OCI-LY3 (cell line): Measurements from ENCODE around the gene PDF.

ENCODE experiments used
- CTCF ChIP-seq: fragments of 200-600, 300-600 bp; sonication (generic); IDR thresholded peaks from 2 replicates; pipeline ENCODE4 v1.5.1; 2014; ENCODE audit warnings: antibody characterized with exemption, low read length, low read depth
- EZH2phosphoT487 ChIP-seq: fragments of 200-600 bp; shearing (Covaris generic); IDR thresholded peaks from 2 replicates; pipeline ENCODE4 v1.6.1; 2018; ENCODE audit warnings: antibody characterized with exemption, mixed run types, low read depth

GRCh38 chr16:69277413-69277812 is 53.0 kb downstream of the PDF start:
- TF ChIP-seq CTCF (no peak), EZH2phosphoT487 (no peak)
